ENCODE measurements around the gene NTN1.
"Not testable (repeated sequence)": the region's sequence is repeated elsewhere in the genome, so short reads cannot be mapped to it uniquely, and the experiment has no call there.

The NTN1 gene

DNA sequence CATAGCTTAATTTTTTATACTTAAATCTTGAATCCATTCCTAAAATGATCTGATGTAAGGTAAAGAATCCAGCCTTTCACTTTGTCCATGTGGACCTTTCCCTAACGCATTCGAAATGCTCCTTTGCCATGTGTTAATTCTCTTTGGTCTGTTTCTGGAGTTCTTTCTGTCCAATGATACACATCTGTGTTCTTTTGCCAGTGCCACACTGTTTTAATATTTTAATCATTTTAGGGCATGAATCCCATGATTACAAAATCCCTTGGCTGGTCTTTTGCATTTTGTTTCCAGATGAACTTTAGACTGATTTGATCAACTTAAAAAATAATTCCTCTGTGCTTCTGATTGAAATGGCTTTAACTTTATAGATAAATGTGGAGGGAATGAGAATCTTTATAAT, 74.1 kb downstream of the NTN1 start:
- no peaks in the 10 kb centered on the region for H3K36me3 ChIP-seq (ENCODE audit: insufficient read depth, low read length)
- peak overlapping the region; percentile 26; the same call in 1 of the 2 replicates for H3K4me3 ChIP-seq
- H3K9ac ChIP-seq (ENCODE audit: insufficient read length): peak overlapping the region; percentile 45
- peak overlapping the region; percentile 73 for H3K27ac ChIP-seq
- DNase-seq (ENCODE audit: low read depth, low spot score): no peak
- H3K9me3 ChIP-seq (ENCODE audit: low read depth, low read length): no peaks in the 10 kb centered on the region
- no peak for TF ChIP-seq EZH2 (IDR thresholded peaks at IDR 0.05)
- no peak for TF ChIP-seq POLR2AphosphoS5 (IDR thresholded peaks at IDR 0.05; ENCODE audit: borderline replicate concordance, low read depth, low read length)
- no peak for TF ChIP-seq FOXP2 (optimal IDR thresholded peaks at IDR 0.05; ENCODE audit: control extremely low read depth, extremely low read length, insufficient read depth)

- H3K36me3 ChIP-seq (ENCODE audit: insufficient read depth, low read length): no peaks in the 10 kb centered on the region
- no peaks in the 10 kb centered on the region for H3K9me3 ChIP-seq (ENCODE audit: low read depth, low read length)
- no peak overlapping the region for H3K4me3 ChIP-seq
- no peak overlapping the region for H3K27ac ChIP-seq
- no peak for DNase-seq (ENCODE audit: low read depth, low spot score)
- TF ChIP-seq POLR2AphosphoS5 (IDR thresholded peaks at IDR 0.05; ENCODE audit: borderline replicate concordance, low read depth, low read length) (no peak), FOXP2 (optimal IDR thresholded peaks at IDR 0.05; ENCODE audit: control extremely low read depth, extremely low read length, insufficient read depth) (no peak), EZH2 (IDR thresholded peaks at IDR 0.05) (no peak)
- H3K9ac ChIP-seq (ENCODE audit: insufficient read length): no peak overlapping the region
These were observed 77.0 kb downstream of the NTN1 start for GRCh38 chr17:9098242-9098825.

- H3K36me3 ChIP-seq (ENCODE audit: insufficient read depth, low read length): no peaks in the 10 kb centered on the region
- no peak overlapping the region for H3K27ac ChIP-seq
- H3K4me3 ChIP-seq: no peak overlapping the region
- TF ChIP-seq FOXP2 (optimal IDR thresholded peaks at IDR 0.05; ENCODE audit: control extremely low read depth, extremely low read length, insufficient read depth) (no peak), EZH2 (IDR thresholded peaks at IDR 0.05) (no peak), POLR2AphosphoS5 (IDR thresholded peaks at IDR 0.05; ENCODE audit: borderline replicate concordance, low read depth, low read length) (no peak)
- no peaks in the 10 kb centered on the region for H3K9me3 ChIP-seq (ENCODE audit: low read depth, low read length)
- DNase-seq (ENCODE audit: low read depth, low spot score): no peak
- no peak overlapping the region for H3K9ac ChIP-seq (ENCODE audit: insufficient read length)
These were observed 80.0 kb downstream of the NTN1 start for GRCh38 chr17:9101356-9101755.

DNA sequence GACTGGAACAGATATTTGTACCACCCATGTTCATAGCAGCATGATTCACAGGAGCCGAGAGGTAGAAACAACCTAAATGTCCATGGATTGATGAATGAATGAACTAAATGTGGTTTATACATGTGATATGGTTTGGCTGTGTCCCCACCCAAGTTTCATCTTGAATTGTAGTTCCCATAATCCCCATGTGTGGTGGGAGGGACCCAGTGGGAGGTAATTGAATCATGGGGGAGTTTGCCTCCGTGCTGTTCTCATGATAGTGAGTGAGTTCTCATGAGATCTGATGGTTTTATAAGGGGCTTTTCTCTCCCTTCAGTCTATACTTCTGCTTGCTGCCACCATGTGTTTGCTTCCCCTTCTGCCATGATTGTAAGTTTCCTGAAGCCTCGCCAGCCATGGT, 81.9 kb downstream of the NTN1 start:
- not testable (repeated sequence) for H3K9ac ChIP-seq (ENCODE audit: insufficient read length); H3K27ac ChIP-seq; DNase-seq (ENCODE audit: low read depth, low spot score); H3K9me3 ChIP-seq (ENCODE audit: low read depth, low read length); H3K36me3 ChIP-seq (ENCODE audit: insufficient read depth, low read length); H3K4me3 ChIP-seq

DNA sequence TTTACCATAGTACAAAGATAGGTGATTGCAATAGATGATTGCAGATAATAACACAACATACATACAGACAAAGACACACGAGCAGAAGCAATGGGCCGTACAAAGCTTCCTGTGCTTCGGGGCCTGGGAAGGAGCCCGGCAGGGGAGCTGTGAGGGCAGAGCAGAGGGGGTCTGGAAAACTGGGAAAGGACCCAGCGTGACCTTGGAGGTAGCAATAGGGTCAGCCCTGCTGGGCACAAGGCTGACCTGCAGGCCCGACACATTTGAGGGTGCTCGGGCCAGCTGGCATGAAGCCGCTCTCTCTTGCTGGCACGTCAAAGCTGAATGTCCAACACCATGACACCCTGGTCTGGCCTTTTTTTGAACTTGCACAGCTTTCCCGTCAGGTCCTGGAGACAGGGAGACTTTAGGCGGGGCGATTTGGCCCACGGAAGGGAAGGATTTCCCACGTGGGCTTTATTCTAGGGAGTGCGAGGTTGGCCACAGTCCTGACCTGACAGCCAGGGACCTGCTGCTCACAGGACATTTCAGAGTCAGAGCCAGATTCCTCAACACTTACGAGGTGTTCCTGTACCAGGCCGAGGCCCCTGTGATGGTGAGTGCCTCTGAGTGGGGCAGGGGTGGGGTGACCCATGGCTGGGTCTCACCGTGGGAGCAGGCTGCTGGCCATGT, 83.2 kb downstream of the NTN1 start:
- no peaks in the 10 kb centered on the region for H3K36me3 ChIP-seq (ENCODE audit: insufficient read depth, low read length)
- no peak for DNase-seq (ENCODE audit: low read depth, low spot score)
- H3K9me3 ChIP-seq (ENCODE audit: low read depth, low read length): no peaks in the 10 kb centered on the region
- peak overlapping the region; percentile 19 for H3K9ac ChIP-seq (ENCODE audit: insufficient read length)
- TF ChIP-seq EZH2 (IDR thresholded peaks at IDR 0.05) (no peak), FOXP2 (optimal IDR thresholded peaks at IDR 0.05; ENCODE audit: control extremely low read depth, extremely low read length, insufficient read depth) (no peak), POLR2AphosphoS5 (IDR thresholded peaks at IDR 0.05; ENCODE audit: borderline replicate concordance, low read depth, low read length) (no peak)
- H3K4me3 ChIP-seq: no peak overlapping the region
- H3K27ac ChIP-seq: peak overlapping the region; percentile 95

- DNase-seq (ENCODE audit: low read depth, low spot score): no peak
- no peak for TF ChIP-seq FOXP2 (optimal IDR thresholded peaks at IDR 0.05; ENCODE audit: control extremely low read depth, extremely low read length, insufficient read depth)
- no peak for TF ChIP-seq EZH2 (IDR thresholded peaks at IDR 0.05)
- TF ChIP-seq POLR2AphosphoS5 (IDR thresholded peaks at IDR 0.05; ENCODE audit: borderline replicate concordance, low read depth, low read length): no peak
- Histone ChIP-seq H3K36me3 (ENCODE audit: insufficient read depth, low read length) (no peaks in the 10 kb centered on the region), H3K27ac (peak overlapping the region; percentile 95), H3K9me3 (ENCODE audit: low read depth, low read length) (no peaks in the 10 kb centered on the region), H3K4me3 (peak overlapping the region; percentile 50), H3K9ac (ENCODE audit: insufficient read length) (peak overlapping the region; percentile 51)
These were observed 84.0 kb downstream of the NTN1 start for GRCh38 chr17:9105068-9105868.

- peak overlapping the region; percentile 51 for H3K9ac ChIP-seq (ENCODE audit: insufficient read length)
- H3K4me3 ChIP-seq: peak overlapping the region; percentile 50
- H3K27ac ChIP-seq: peak overlapping the region; percentile 96
- H3K9me3 ChIP-seq (ENCODE audit: low read depth, low read length); DNase-seq (ENCODE audit: low read depth, low spot score); H3K36me3 ChIP-seq (ENCODE audit: insufficient read depth, low read length): not testable (repeated sequence)
These were observed 85.0 kb downstream of the NTN1 start for GRCh38 chr17:9106278-9106677.

DNA sequence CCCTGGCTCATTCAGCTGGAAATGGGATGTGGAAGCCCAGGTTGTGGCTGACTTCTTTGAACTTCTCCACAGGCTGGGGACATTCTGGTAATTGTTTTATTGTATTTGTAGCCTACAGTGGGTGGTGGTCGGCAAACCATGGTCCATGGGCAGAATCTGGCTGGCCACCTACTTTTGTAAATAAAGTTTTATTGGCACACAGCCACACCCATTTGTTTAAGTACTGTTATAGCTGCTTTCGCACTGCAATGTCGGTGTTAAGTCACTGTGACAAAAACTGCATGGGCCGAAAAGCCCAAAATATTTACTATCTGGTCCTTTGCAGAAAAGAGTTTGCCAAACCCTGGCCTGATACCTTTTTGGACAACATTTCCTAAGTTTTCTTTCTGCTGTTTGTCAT, 86.2 kb downstream of the NTN1 start:
- H3K27ac ChIP-seq: peak overlapping the region; percentile 96
- no peaks in the 10 kb centered on the region for H3K36me3 ChIP-seq (ENCODE audit: insufficient read depth, low read length)
- H3K9me3 ChIP-seq (ENCODE audit: low read depth, low read length): no peaks in the 10 kb centered on the region
- DNase-seq (ENCODE audit: low read depth, low spot score): no peak
- TF ChIP-seq POLR2AphosphoS5 (IDR thresholded peaks at IDR 0.05; ENCODE audit: borderline replicate concordance, low read depth, low read length): no peak
- no peak for TF ChIP-seq FOXP2 (optimal IDR thresholded peaks at IDR 0.05; ENCODE audit: control extremely low read depth, extremely low read length, insufficient read depth)
- TF ChIP-seq EZH2 (IDR thresholded peaks at IDR 0.05): no peak
- H3K9ac ChIP-seq (ENCODE audit: insufficient read length): no peak overlapping the region
- H3K4me3 ChIP-seq: no peak overlapping the region
